GM03348 (cell line): ENCODE data around the gene PDGFB.
"Not testable (repeated sequence)": the region's sequence is repeated elsewhere in the genome, so short reads cannot be mapped to it uniquely, and the experiment has no call there.

Experiments used
- DNase-seq: peaks from one replicate; pipeline ENCODE4 v3.0.0; 2012; ENCODE audit warnings: low spot score

PDGFB gene

DNA sequence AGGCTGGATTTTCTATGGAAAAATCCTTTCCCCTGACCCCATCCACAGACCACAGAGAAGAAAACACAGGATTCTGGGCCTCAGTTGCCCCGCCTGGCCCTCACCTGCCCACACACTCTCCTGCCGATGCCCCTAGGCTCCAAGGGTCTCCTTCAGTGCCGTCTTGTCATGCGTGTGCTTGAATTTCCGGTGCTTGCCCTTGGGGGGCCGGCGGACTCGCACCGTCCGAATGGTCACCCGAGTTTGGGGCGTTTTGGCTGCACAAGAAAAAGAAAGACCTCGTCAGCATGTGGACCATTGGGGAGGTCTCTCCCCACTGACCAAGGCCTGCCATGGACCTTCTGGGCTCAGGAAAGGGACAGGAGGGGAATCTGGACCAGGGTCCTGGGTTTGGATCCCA is 19.2 kb downstream of the PDGFB start:
- no peak for DNase-seq

DNA sequence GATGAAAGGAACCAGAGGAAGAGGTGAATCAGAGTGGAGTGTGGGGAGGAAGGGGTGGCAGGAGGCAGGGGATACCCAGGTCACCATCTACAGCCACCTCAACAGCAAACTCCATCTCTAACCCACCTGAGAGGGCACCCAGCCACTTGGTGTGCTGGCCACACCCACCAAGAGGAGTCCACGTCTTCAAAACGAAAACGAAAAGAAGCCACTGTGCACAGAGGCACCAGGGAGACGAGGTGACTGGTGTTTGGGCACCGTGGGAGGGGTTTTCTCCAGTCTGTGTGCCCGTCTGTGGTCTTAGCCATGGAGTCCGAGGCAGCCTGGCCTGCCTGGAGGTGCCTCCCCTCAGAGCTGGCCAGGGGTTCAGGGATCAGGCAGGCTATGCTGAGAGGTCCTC is 20.2 kb downstream of the PDGFB start:
- DNase-seq, result no peak

DNA sequence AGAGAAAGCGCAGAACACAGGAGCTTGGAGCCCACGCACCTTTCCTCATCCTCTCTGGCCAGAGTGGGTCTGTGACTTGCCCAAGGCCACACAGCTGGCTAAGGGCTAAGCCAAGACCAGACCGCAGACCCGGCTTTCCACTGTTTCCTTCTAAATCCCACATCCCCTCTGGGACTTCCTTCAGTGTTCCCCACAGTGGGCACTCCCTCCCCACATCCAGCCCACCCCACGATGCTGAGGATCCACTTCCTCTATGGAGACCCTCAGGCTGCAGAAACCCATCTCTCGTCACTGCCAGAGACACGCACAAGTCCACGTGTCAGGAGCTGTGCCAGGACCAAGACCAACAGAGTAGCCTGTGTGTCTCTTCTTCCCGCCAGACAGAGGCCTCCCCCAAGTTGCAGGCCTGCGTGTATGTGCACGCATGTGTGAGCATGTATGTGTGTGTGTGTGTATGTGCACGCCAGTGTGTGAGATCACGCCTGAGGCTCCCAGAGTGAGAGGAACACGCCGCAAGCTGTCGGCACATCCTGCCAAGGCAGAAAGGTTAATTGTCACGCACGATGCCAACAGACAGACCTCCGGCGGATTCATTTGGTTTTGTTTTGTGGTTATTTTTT is 21.6 kb downstream of the PDGFB start:
- DNase-seq, result no peak

DNA sequence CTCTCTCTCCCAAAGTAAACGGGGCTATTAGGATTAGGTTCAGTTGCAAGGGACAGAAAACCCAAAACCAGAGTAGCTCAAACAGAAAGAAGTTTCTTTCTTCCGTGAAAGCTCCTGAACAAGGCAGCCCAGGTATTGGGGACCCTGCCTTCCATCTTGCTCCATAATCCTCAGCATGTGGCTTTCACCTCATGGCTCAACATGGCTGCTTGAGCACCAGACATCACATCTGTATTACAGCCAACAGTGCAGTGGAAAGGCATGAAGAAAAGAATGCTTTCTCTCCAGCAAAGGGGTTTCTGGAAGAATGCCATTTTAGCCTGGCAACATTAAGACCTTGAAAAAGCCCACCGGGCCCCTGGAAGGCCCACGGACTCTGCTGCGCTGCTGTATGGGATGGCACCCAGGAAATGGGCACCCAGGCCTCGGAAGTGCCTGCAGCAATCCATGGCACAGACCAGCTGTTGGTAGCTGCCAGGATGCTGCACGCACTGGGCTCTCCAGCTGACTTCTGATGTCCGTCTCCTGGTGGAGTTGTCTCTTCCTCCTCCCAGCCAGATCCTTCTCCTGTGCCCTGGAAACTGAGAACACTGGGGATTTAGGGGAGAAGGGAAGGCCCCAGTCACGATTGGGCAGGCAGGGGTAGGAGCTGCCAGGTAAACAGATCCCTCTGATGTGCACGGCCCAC is 22.6 kb downstream of the PDGFB start:
- DNase-seq, result no peak

DNA sequence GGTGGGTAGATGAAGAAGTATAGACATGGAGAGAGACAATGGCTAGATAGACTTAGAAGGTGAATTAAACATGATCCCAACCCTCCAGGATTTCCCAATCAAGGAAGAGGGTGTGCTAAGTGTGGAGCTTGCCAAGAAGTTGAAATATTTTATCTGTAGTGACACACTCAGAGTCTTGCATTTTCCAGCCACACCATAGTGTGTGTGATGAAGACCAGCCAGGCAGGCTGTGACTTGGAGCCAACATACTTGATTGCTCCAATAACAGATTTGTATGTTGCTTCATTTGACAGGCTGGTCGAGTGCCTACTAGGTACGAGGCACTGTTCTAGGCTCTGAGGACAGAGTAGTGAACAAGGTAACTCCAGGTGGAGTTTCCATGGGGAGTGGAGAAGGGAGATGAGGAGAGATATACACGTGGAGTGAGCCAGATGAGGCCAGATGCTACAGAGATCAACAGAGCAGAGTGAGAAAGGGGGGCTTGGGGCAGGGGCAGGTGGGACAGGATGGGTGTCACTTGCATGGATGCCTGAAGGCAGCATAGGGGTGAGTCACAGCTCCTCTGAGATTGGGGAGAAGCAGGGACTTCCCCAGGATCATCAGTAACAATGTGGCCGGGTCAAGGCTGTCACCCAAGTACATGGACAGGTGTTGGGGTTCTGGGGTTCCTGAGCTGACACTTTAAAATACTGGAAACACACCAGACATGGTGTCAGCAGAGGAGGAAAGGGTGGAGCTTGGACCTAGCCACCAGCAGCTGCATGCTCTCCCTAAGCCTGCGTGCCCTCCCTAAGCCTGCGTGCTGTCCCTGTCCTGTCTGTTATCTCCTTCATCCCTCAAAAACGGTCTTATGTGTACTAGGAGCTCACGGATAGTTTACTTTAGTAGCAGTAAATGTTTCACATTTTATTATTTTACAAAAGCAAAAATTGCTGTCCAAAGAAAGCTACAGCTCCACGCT is 23.6 kb downstream of the PDGFB start:
- DNase-seq, result peak; percentile 77

DNA sequence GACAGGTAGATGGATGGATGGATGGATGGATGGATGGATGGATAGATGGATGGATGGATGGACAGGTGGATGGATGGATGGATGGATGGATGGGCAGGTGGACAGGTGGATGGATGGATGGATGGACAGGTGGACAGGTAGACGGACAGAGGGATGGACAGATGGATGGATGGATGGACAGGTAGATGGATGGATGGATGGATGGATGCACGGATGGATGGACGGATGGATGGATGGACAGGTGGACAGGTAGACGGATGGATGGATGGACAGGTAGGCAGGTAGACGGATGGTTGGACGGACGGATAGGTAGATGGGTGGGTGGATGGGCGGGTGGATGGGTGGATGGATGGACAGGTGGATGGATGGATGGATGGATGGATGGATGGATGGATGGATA is 24.3 kb downstream of the PDGFB start:
- no peak for DNase-seq

DNA sequence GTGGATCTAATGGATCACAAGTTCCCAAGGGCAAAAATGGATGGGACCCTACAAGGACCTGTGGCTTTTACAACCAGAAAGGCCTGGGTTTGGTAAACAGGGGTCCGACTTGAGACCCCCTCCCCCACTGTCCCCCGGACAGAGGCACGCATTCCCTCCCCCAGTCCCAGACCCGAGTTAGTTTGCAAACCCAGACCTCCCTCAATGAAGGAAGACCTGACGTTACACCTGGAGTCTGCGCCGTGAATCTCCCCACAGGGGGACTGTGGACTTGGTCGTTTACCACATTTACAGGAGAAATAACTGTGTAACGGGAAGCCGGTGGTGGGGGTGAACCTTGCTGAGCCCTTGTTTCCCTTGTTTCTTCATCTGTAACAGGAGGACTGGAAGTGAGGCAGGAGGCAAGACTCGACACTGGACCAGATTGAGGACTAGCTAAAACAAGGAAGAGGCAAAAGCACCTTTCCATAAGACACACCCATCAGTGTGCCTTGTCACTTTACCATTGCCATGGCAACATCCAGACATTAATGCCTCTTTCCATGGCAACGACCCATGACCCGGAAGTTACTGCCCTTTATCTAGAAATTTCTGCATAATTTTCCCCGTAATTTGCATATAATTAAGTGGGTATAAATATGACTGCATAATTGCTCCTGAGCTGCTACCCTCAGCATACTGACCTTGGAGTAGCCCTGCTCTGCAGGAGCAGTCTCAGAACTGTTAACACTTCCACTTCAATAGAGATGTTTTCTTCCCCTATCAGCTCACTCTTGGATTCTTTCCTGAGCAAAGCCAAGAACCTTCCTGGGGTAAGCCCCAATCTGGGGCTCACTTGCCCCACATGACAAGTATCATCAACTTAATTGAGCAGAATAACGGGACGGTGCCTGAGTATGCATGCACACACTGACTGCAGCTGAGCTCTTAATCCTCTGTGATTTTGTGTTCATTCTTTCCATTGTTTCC is 25.4 kb downstream of the PDGFB start:
- DNase-seq, result no peak

DNA sequence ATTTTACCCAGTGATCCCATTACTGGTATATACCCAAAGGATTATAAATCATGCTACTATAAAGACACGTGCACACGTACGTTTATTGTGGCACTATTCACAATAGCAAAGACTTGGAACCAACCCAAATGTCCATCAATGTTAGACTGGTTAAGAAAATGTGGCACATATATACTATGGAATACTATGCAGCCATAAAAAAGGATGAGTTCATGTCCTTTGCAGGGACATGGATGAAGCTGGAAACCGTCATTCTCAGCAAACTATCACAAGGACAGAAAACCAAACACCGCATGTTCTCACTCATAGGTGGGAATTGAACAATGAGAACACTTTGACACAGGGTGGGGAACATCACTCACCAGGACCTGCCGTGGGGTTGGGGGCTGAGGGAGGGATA is 26.4 kb downstream of the PDGFB start:
- not testable (repeated sequence) for DNase-seq

DNA sequence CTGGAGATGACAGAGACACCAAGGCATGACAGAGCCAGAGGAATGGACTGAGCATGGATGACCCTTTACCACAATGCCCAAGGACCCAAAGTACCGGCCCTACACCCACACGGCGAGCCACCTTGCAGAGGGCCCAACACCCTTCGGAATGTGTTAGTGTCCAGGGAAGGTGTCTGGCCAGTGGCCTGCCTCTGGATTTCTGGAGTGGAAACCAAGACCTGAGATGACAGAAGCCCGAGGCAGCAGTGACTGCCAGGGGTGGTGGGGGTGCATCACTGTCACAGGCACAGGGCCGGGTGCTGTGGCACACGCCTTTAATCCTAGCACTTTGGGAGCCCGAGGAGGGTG is 28.7 kb downstream of the PDGFB start:
- DNase-seq, result no peak

DNA sequence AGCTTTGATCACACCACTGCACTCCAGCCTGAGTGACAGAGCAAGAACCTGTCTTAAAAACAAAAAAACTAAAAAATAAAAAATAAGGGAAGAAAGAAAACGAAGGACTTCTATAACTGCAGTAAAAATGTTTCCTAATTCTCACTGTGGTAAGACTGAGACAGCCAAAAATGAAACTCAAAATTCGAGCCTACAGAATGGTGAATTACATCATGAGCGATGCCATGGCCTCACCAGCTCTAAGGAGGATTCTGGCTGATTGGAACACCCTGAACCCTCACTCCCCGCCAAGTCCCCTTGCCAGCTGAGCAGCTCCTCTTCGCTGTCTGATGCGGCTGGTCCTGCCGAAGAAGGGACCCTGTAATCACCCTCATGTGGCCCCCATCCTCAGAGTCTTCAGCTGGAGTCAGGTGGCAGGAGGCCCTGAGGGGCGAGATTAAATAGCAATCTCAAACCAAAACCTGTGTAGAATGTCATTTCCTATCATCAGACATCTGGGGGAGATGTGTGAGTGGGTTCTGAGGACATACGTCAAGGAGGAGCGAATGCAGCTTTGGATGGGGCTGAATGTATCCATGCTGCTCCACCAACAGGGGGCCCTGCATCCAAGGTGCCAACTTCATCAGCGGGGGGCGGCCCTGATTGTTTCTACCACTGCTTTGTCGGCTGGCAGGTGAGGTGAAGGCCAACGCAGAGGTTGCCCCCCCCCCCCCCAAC is 29.2 kb downstream of the PDGFB start:
- peak; percentile 10 for DNase-seq

DNA sequence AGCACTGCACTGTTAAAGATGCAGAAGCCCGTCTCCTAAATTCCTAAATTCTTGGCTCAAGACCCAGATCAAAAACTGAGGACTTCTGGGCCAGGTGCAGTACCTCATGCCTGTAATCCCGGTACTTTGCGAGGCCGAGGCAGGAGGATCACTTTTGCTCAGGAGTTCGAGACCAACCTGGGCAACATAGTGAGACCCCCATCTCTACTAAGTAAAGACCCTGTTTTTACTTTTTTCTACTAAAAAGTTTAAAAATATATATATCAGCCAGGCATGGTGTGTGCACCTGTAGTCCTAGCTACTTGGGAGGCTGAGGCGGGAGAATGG is 29.7 kb downstream of the PDGFB start:
- no peak for DNase-seq

DNA sequence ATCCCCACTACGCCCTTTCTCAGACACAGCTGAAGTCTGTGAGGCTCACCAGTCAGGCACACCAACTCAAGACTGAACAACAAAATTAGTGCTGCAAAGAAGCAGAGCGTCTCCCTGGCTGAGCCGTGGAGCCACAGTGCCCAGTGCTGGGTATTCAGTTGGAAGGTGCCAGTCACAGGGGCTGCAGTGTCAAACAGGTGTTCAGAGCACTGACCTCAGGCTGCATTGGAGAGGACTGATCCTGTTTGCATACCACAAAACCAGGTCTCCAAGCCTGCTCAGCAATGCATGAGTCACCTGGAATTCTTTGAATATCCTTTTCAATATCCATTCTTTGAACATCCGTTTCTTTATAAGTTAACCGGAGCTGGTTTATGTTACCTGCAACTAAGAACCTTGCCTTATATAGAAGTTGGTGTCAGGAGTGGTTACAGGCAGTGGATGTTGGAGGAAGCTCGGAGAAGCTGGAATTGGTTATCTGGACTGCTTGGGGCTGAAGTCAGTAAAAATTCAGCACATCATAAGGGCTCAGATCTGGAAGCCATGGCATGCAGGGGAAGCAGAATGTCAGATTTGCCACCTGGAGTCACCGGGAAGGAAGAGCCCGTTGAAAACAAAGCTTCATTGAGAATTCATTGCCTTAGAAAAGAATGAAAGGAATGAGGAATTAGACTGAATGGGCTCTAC is 30.3 kb downstream of the PDGFB start:
- peak; percentile 30 for DNase-seq

DNA sequence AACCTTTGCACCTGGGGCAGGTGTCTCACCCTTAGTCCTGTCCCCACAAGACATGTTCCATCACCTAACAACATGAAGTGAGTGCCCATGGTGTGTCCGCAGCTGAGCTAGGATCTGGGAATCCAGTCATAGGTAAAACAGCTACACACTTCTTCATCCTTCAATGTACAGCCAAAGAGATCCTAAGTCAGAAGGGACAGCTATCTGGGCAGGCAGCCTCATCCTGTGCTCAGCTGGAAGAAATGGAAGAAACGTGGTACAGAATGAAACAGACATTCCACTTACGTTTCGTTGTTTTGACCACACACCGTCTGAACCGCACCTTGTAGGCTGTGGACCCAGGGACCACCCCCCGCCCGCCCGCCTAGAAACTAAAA is 30.8 kb downstream of the PDGFB start:
- no peak for DNase-seq

DNA sequence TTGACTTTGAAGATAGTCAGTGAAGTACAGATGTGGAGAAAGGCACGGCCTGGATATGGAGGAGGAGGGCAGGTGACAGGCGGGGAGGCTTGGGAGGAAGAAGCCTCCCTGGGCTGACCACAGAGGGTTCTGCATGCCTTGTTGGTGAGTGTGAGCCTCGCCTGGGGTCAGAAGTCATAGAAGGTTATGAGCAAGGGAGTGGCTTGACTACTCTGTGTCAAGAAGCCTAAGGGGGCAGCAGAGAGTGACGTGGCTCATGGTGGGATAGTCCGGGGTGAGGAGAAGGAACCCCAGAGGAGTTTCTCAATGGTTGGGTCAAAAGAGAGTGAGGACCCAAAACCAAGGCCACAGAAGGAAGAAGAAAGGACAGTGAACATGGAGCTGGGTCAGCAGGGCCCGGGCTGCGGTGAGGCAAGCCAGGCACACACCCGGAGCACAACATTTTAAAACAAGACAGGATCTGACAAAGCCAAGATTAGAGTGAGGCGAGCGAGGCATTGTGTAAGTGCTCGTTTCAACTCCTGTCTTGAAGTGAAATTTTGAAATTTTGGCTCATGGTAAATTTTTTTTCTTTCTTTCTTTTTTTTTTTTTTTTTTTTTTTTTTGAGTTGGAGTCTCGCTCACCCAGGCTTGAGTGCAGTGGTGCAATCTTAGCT is 31.9 kb downstream of the PDGFB start:
- DNase-seq, result no peak

DNA sequence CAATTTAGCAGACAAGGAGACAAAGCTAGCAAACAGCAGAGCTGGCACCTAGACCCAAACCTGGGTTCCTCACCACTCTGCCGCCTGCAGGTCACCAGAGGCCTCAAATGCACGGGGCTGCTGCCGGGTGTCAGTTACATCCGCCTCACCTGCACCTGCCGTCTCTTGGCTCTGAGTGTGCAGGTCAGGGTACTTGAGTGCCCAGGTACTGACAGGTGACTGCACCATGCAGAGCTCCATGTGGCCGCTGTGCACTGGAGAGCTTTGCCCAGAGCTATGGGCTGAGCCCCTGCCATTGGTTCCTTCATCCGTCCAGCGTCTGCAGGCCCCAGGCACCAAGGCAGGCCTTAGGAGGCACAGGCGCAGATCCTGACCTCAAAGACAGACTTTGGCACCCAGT is 35.0 kb downstream of the PDGFB start:
- DNase-seq, result no peak

DNA sequence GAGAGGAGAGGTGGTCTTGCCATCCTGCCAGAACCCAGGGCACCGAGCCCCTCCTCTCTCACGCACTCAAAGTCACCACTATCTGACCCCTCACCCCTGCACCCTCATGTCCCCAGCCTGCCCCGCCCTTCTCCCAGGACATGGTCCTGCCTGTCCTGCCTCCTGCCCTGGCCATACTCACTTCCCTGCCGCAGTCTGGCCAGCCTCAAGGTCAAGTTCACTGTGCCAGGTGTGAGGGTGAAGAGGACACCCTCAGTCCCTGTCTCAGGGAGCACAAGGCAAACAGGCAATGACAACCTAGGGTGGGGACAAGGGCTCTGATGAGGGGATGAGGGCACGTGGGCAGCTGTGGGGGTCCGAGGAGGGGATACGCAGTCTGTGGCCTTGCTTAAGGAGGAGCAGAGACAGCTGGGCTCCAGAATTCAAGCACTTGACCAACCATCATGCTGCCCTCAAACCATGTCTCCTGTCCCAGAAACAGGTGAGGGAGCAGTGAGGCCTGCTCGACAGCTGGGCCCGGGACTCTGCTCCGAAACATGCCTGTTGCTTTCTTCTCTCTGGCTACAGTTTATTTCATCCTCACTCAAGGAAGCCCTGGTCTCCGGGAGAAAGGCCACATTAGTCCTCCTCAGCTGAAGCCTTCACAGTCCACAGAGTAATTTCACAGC is 36.6 kb downstream of the PDGFB start:
- DNase-seq, result no peak

DNA sequence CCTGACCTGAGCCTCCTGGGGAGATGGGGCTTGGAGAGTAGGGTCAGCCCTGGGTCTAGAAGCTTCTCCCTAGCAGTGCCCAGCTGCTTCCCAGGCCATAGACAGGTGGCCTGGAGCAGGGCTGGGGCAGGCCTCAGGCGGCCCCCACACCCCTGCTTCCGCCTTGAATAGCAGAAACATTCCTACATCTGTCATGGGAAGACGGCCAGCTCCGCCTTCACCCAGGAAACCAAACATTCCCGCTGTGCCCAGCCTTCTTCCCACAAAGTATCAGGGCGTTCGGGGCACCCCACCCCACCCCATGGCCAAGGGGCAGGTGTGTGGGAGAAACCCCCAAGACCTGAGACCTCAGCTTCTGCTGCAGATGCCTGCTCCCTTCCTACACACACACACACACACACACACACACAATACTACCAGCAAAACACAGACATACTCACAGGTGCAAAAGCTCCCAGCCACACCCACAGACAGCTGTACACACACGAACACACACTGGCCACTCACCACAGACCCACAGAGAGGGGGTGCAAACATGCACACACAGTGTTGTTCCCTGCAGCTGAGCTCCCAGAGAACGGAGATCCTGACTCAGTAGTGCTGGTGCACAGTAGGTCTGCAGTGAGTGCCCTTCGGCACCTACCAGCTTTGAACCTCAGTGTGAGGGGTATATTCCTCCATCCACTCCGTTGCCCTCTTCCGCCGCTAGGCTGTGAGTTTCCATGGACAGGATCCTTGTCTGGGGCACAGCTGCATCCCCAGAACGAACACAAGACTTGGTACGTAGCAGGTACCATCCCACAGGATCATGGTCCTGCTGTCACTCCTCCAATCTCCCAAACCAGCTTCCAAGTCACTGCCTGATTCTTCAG is 37.4 kb downstream of the PDGFB start:
- DNase-seq, result peak; percentile 3

DNA sequence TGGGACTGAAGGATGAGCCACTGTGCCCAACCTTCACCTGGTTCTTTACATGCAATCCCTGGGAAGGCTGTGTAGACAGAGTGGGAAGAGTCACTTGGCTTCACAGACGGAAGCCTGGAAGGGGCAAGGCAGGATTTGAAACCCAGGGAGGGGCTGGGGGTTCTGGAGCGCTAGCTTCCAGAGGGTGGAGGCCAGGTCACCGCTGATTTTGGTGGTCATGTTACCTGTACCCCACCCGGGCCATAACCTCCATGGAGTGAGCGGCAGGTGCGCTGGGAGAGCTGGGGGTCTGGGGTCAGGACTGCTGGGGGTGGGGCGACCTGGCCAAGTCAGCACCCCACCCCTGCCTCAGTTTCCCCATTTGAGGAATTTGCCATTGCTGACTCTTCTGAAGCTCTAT is 38.3 kb downstream of the PDGFB start:
- no peak for DNase-seq
